LNCaP clone FGC (cell line): ENCODE results near the gene ANKS6.

Source experiments
- DNase-seq: peaks from one replicate; pipeline ENCODE4 v3.0.0-alpha.2; 2011; ENCODE audit warnings: low read depth
- H3K4me3 ChIP-seq: 2 replicates; pipeline ENCODE4 v1.5.1; 2011; ENCODE audit warnings: mild to moderate bottlenecking, low read depth, low read length, control low read depth
- CTCF ChIP-seq: IDR thresholded peaks from 2 replicates; pipeline ENCODE4 v1.5.1; 2012; ENCODE audit warnings: mild to moderate bottlenecking; ENCODE audit not compliant: control insufficient read depth, insufficient read depth; ENCODE audit errors: extremely low read depth

ANKS6 gene

GRCh38 chr9:98818764-98819163 is 22.4 kb upstream of the ANKS6 start:
- DNase-seq, result no peak
- no peak for TF ChIP-seq CTCF
- no peak overlapping the region for H3K4me3 ChIP-seq

- H3K4me3 ChIP-seq, result no peak overlapping the region
- no peak for TF ChIP-seq CTCF
- no peak for DNase-seq
Observed at GRCh38 chr9:98815391-98815951, 19.1 kb upstream of the ANKS6 start.

- no peak for TF ChIP-seq CTCF
- no peak for DNase-seq
- no peak overlapping the region for H3K4me3 ChIP-seq
Observed at GRCh38 chr9:98811051-98811650, 14.8 kb upstream of the ANKS6 start.

GRCh38 chr9:98810102-98810842 is 13.9 kb upstream of the ANKS6 start:
- no peak overlapping the region for H3K4me3 ChIP-seq
- TF ChIP-seq CTCF, result no peak
- no peak for DNase-seq

- H3K4me3 ChIP-seq, result no peak overlapping the region
- no peak for DNase-seq
- TF ChIP-seq CTCF, result no peak
Observed at GRCh38 chr9:98809311-98810101, 13.2 kb upstream of the ANKS6 start.

- DNase-seq, result no peak
- no peak overlapping the region for H3K4me3 ChIP-seq
- TF ChIP-seq CTCF, result no peak
Observed at GRCh38 chr9:98808875-98809274, 12.5 kb upstream of the ANKS6 start.
